CD4-positive, alpha-beta T cell treated with Interleukin-10 for 1 hour (primary cell): ENCODE data around the gene KIAA1217.

Experiments used
- DNase-seq: peaks from one replicate; pipeline ENCODE4 v3.0.0-alpha.2; 2020

The KIAA1217 gene

GRCh38 chr10:24207781-24208611 is 942 bp upstream of the KIAA1217 start:
- DNase-seq = no peak

- DNase-seq = no peak
Measured at GRCh38 chr10:24209432-24209771, 464 bp downstream of the KIAA1217 start.

GRCh38 chr10:24209946-24210491 is 1.1 kb downstream of the KIAA1217 start:
- no peak for DNase-seq

- no peak for DNase-seq
Measured at GRCh38 chr10:24210501-24210900, 1.6 kb downstream of the KIAA1217 start.

GRCh38 chr10:24213266-24213665 is 4.3 kb downstream of the KIAA1217 start:
- DNase-seq = no peak

- DNase-seq = no peak
Measured at GRCh38 chr10:24213881-24214280, 4.9 kb downstream of the KIAA1217 start.

GRCh38 chr10:24214762-24215161 is 5.8 kb downstream of the KIAA1217 start:
- DNase-seq = no peak

- no peak for DNase-seq
Measured at GRCh38 chr10:24215196-24215595, 6.3 kb downstream of the KIAA1217 start.

- no peak for DNase-seq
Measured at GRCh38 chr10:24215603-24216002, 6.7 kb downstream of the KIAA1217 start.

- DNase-seq = no peak
Measured at GRCh38 chr10:24219963-24220362, 11.0 kb downstream of the KIAA1217 start.

GRCh38 chr10:24223341-24223740 is 14.4 kb downstream of the KIAA1217 start:
- DNase-seq = no peak

- DNase-seq = no peak
Measured at GRCh38 chr10:24223953-24224352, 15.0 kb downstream of the KIAA1217 start.

- DNase-seq = no peak
Measured at GRCh38 chr10:24228642-24229041, 19.7 kb downstream of the KIAA1217 start.

- DNase-seq = no peak
Measured at GRCh38 chr10:24229909-24230308, 21.0 kb downstream of the KIAA1217 start.

GRCh38 chr10:24231200-24231599 is 22.3 kb downstream of the KIAA1217 start:
- DNase-seq = no peak

- DNase-seq = no peak
Measured at GRCh38 chr10:24234784-24235183, 25.8 kb downstream of the KIAA1217 start.

GRCh38 chr10:24235471-24235870 is 26.5 kb downstream of the KIAA1217 start:
- DNase-seq = no peak

- no peak for DNase-seq
Measured at GRCh38 chr10:24237801-24238395, 29.0 kb downstream of the KIAA1217 start.

- no peak for DNase-seq
Measured at GRCh38 chr10:24238519-24239247, 29.7 kb downstream of the KIAA1217 start.

GRCh38 chr10:24239289-24240040 is 30.5 kb downstream of the KIAA1217 start:
- no peak for DNase-seq

GRCh38 chr10:24240041-24240751 is 31.3 kb downstream of the KIAA1217 start:
- DNase-seq = no peak

- DNase-seq = no peak
Measured at GRCh38 chr10:24241536-24242040, 32.6 kb downstream of the KIAA1217 start.
